NB4 (cell line): Measurements from ENCODE around the gene CHAC2.

Source experiments
- CTCF ChIP-seq: IDR thresholded peaks from one replicate; pipeline ENCODE4 v1.5.1; 2012; ENCODE audit warnings: low read depth, low read length
- MAX ChIP-seq: IDR thresholded peaks from 2 replicates; pipeline ENCODE4 v1.6.1; 2011; ENCODE audit warnings: low read depth, low read length
- MYC ChIP-seq: IDR thresholded peaks from 2 replicates; pipeline ENCODE4 v1.6.1; 2011; ENCODE audit warnings: low read depth, low read length
- POLR2A ChIP-seq: IDR thresholded peaks from 2 replicates; pipeline ENCODE4 v1.6.1; 2011; ENCODE audit warnings: mild to moderate bottlenecking; ENCODE audit not compliant: insufficient read length; ENCODE audit errors: extremely low read depth

- TF ChIP-seq POLR2A (no peak), CTCF (no peak), MYC (no peak), MAX (no peak)
Measured at GRCh38 chr2:53784436-53784835, 16.8 kb downstream of the CHAC2 start.
